Posterior cingulate gyrus (tissue), 11 donors: ENCODE data around the gene TNS1.

Experiments used
- DNase-seq, 10 donors: peaks; one replicate each; pipeline versions ENCODE4 v3.0.0 to v3.0.0-alpha.2; 2020 to 2021; ENCODE audit warnings: mixed read lengths in 3 of 10
- intact Hi-C: fragments of 100-400 bp; cut with DNase I; formaldehyde crosslinking; loops from one replicate; pipeline ENCODE4 v1.15.1; 2023

The TNS1 gene

GRCh38 chr2:217892560-217892959 lies 110.2 kb downstream of the TNS1 start:
- intact Hi-C loops = no loop called here
- DNase-seq = peak in 1 of 10 donors; percentile 71

- peak in 4 of 10 donors; percentile 29 to 78 (median 56) for DNase-seq
- intact Hi-C loops = loop anchor here (2.0 kb wide), 1 partner anchor 98 kb away; no protein-coding TSS in a partner anchor
These were observed 112.3 kb downstream of the TNS1 start for GRCh38 chr2:217890445-217890844.

GRCh38 chr2:217889656-217890055 lies 113.1 kb downstream of the TNS1 start:
- intact Hi-C loops = loop anchor here (2.0 kb wide), 1 partner anchor 99 kb away; no protein-coding TSS in a partner anchor

GRCh38 chr2:217887841-217888701 lies 114.7 kb downstream of the TNS1 start:
- DNase-seq = no peak
- intact Hi-C loops = no loop called here

More at GRCh38 chr2:217889656-217890055, 113.1 kb downstream of the TNS1 start:
- peak in 1 of 10 donors; percentile 59 for DNase-seq

- DNase-seq = peak; percentile 50 to 96 (median 83)
- intact Hi-C loops = loop anchor here (1.0 kb wide), 1 partner anchor 98 kb away; no protein-coding TSS in a partner anchor
These were observed 116.0 kb downstream of the TNS1 start for GRCh38 chr2:217886720-217887309.

- intact Hi-C loops = loop anchor here (1.0 kb wide), 1 partner anchor 97 kb away; no protein-coding TSS in a partner anchor
- peak in 1 of 10 donors; percentile 22 for DNase-seq
These were observed 116.7 kb downstream of the TNS1 start for GRCh38 chr2:217886091-217886490.

GRCh38 chr2:217884985-217885384 lies 117.8 kb downstream of the TNS1 start:
- no peak for DNase-seq
- intact Hi-C loops = no loop called here

- intact Hi-C loops = no loop called here
- no peak for DNase-seq
These were observed 121.9 kb downstream of the TNS1 start for GRCh38 chr2:217880891-217881290.

- no peak for DNase-seq
- intact Hi-C loops = no loop called here
These were observed 122.4 kb downstream of the TNS1 start for GRCh38 chr2:217880287-217880889.

GRCh38 chr2:217878915-217879590 lies 123.7 kb downstream of the TNS1 start:
- no peak for DNase-seq
- intact Hi-C loops = no loop called here

- no peak for DNase-seq
- intact Hi-C loops = no loop called here
These were observed 124.9 kb downstream of the TNS1 start for GRCh38 chr2:217877866-217878265.

- DNase-seq = no peak
- intact Hi-C loops = no loop called here
These were observed 126.6 kb downstream of the TNS1 start for GRCh38 chr2:217876253-217876570.

- intact Hi-C loops = no loop called here
- no peak for DNase-seq
These were observed 127.1 kb downstream of the TNS1 start for GRCh38 chr2:217875556-217876252.

- DNase-seq = no peak
- intact Hi-C loops = no loop called here
These were observed 127.7 kb downstream of the TNS1 start for GRCh38 chr2:217875138-217875537.

- no peak for DNase-seq
- intact Hi-C loops = no loop called here
These were observed 129.4 kb downstream of the TNS1 start for GRCh38 chr2:217873371-217873770.

GRCh38 chr2:217872319-217872718 lies 130.5 kb downstream of the TNS1 start:
- intact Hi-C loops = no loop called here
- no peak for DNase-seq

GRCh38 chr2:217870528-217871011 lies 132.2 kb downstream of the TNS1 start:
- intact Hi-C loops = no loop called here
- peak in 1 of 10 donors; percentile 55 for DNase-seq

- intact Hi-C loops = no loop called here
- DNase-seq = no peak
These were observed 133.9 kb downstream of the TNS1 start for GRCh38 chr2:217868911-217869334.

GRCh38 chr2:217868265-217868892 lies 134.4 kb downstream of the TNS1 start:
- no peak for DNase-seq
- intact Hi-C loops = no loop called here
